ENCODE results near the gene ADGB.

Gene ADGB

GRCh38 chr6:146864885-146865284 is 266.1 kb downstream of the ADGB start:
- no peak for DNase-seq
